ENCODE measurements around the gene CDH4.

CDH4 gene

GRCh38 chr20:61520076-61520892, 268.2 kb downstream of the CDH4 start:
- DNase-seq (ENCODE audit: extremely low spot score), result no peak
- POLR2A ChIA-PET, result no interaction called here
- no peak for TF ChIP-seq CTCF (IDR thresholded peaks at IDR 0.05; ENCODE audit: control extremely low read depth, extremely low read depth, low read depth, missing control alignments)
- CTCF ChIA-PET, result interaction anchor here (1.4 kb wide), 1 partner anchor 10 kb away, joined by 4 read pairs; no protein-coding TSS in a partner anchor

- no peak for DNase-seq (ENCODE audit: extremely low spot score)
- no peak for TF ChIP-seq CTCF (IDR thresholded peaks at IDR 0.05; ENCODE audit: control extremely low read depth, extremely low read depth, low read depth, missing control alignments)
- ChIA-PET CTCF (interaction anchor here (1.4 kb wide), 1 partner anchor 11 kb away, joined by 4 read pairs; no protein-coding TSS in a partner anchor), POLR2A (no interaction called here)
Observed at GRCh38 chr20:61520893-61521460, 268.9 kb downstream of the CDH4 start.

- DNase-seq (ENCODE audit: extremely low spot score), result no peak
Observed at GRCh38 chr20:61521687-61522420, 269.8 kb downstream of the CDH4 start.

GRCh38 chr20:61522498-61523090, 270.5 kb downstream of the CDH4 start:
- ChIA-PET POLR2A (no interaction called here), CTCF (no interaction called here)
- no peak for TF ChIP-seq CTCF (IDR thresholded peaks at IDR 0.05; ENCODE audit: control extremely low read depth, extremely low read depth, low read depth, missing control alignments)
- DNase-seq (ENCODE audit: extremely low spot score), result no peak

More at GRCh38 chr20:61521687-61522420, 269.8 kb downstream of the CDH4 start:
- ChIA-PET POLR2A (no interaction called here), CTCF (interaction anchor here (1.4 kb wide), 1 partner anchor 12 kb away, joined by 4 read pairs; no protein-coding TSS in a partner anchor)
- no peak for TF ChIP-seq CTCF (IDR thresholded peaks at IDR 0.05; ENCODE audit: control extremely low read depth, extremely low read depth, low read depth, missing control alignments)

- ChIA-PET CTCF (no interaction called here), POLR2A (no interaction called here)
- no peak for DNase-seq (ENCODE audit: extremely low spot score)
- no peak for TF ChIP-seq CTCF (IDR thresholded peaks at IDR 0.05; ENCODE audit: control extremely low read depth, extremely low read depth, low read depth, missing control alignments)
Observed at GRCh38 chr20:61523145-61523544, 271.1 kb downstream of the CDH4 start.

GRCh38 chr20:61524951-61525666, 273.0 kb downstream of the CDH4 start:
- ChIA-PET CTCF (no interaction called here), POLR2A (no interaction called here)
- DNase-seq (ENCODE audit: extremely low spot score), result no peak
- no peak for TF ChIP-seq CTCF (IDR thresholded peaks at IDR 0.05; ENCODE audit: control extremely low read depth, extremely low read depth, low read depth, missing control alignments)
